ENCODE data around the gene OARD1.

DNA sequence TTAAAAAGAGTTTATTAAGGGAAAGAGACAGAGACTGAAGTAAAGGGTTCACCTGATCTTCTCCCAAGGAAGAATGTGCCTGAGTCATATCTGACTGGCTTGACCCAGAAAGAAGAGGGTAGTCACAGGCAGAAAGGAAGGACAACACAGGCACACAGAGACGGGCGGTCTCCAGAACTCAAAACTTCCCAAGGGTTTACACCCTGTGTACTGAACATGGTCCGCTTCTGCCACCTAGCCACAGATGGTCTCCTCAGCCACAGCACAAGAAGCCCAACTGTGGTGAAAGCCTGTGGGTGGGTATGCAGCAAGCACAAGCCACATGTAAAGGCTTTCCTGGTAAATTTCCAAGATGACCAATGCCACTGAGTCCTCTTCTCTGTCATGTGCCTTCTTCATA lies 50.3 kb downstream of the OARD1 start:
- TF ChIP-seq YY1 (IDR thresholded peaks at IDR 0.05; ENCODE audit: insufficient read depth, insufficient read length): no peak
- TF ChIP-seq ZNF274 (IDR thresholded peaks at IDR 0.05; ENCODE audit: low read depth, low read length): no peak
- no peak for TF ChIP-seq SUZ12 (IDR thresholded peaks at IDR 0.05; ENCODE audit: extremely low read depth, insufficient read depth, insufficient read length)
